ENCODE data around the gene HIPK4.
"Not testable (repeated sequence)": the region's sequence is repeated elsewhere in the genome, so short reads cannot be mapped to it uniquely, and the experiment has no call there.

HIPK4 gene

DNA sequence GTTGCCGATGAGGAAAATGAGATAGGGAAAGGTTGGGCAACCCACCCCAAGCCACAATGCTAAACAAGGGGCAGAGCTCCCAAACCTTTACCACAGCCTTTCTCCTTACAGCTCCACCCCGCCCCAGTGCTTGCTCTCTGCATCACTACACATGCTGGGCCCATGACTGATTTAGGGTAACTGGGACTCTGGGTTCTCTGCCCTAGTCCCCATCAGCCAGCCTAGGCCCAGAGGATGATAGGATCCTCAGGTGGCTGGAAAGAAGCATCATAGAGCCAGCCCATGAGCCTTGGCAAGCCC, 53.4 kb downstream of the HIPK4 start:
- no peak for DNase-seq

DNA sequence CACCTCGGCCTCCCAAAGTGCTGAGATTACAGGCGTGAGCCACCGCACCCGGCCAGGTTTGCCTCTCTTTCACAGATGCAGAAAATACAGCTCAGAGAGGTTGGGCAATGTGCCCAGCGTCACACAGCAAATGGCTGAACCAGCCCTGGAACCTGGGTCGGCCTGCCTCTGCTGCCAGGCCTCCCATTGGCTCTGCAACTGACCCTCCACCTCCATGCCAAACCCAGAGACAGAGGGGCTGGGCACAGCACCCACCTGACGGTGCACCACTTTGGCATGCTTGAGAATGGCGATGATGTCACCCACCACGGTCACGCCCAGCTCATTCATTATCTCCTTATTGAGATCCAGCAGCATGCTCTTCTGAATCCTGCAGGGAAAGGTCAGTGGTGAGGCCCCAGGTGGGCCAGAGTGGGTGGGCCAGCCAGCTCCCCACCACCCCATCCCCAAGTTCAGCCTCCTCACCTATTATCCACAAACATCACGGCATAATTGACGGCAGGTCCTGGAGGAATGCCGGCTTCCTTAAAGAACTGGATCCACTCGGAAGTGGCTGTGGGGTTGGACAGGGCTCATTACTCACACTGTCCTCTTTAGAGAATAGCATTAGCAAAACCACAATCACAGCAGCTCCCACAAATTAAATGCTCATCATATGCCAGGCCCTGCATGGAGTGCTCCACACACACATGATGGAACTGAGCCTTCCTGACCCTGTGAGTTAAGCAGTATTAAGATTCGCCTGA, 54.0 kb downstream of the HIPK4 start:
- DNase-seq = no peak

DNA sequence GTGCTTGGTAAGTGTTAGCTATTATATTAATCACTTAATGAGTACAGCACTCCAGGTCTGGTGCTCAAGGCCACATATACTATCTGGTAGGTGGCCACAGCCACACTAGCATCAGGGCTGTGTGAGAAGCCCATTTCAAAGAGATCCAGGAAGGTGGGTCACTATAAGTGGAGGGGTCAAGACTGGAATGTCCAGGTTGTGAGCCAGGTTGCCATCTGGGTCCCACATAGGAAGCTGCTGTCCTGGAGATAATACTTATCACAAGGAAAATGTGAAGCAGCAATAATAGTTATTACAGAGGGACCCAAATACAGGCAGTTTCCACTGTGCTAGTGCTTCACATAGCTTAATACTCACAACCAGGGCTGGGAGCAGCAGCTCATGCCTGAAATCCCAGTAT, 54.9 kb downstream of the HIPK4 start:
- DNase-seq = no peak

DNA sequence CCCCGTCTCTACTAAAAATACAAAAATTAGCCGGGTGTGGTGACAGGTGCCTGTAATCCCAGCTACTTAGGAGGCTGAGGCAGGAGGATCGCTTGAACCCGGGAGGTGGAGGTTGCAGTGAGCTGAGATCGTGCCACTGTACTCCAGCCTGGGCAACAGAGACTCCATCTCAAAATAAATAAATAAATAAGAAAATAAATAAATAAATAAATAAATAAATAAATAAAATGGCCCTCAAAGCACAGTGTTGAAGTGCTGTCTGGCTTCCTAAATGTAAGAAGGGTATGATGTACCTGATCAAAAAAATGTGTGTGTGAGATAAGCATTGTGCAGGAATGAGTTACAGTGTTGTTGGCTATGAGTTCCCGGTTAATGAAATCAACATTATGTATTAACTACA, 56.9 kb downstream of the HIPK4 start:
- DNase-seq = not testable (repeated sequence)

DNA sequence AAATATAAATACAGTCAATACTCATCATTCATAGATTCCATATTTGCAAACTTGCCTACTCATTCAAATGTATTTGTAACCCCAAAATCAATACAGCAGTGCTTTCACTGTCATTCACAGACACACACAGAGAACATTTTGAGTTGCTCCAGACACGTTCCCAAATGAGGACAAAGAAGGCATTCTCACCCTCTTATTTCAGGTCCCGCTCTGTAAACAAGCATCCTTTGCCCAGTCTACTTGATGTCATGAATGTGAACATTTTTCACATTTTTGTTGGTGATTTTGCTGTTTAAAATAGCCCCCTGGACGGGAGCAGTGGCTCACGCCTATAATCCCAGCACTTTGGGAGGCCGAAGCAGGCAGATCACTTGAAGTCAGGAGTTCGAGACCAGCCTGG, 57.3 kb downstream of the HIPK4 start:
- DNase-seq = no peak

DNA sequence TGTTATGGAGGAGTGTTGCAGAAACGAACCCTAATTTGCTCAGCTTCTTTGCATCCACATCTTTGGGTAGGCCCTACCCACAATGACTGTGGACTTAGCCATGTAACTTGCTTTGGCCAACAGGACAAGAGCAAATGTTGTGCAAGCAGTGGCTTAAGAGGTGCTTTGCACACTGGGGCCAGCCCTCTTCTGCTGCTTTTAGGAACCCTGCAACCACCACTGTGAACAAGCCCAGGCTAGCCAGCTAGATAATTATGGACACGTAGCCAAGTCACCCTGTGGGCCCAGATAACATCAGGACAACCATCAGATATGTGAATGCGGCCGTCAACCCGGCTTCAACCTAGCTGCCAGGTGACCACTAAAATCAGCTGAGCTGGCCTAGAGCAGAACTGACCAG, 58.9 kb downstream of the HIPK4 start:
- DNase-seq = no peak
